HTERT RPE-1 (cell line): ENCODE data around the gene TMC4.

ENCODE experiments used
- in situ Hi-C: fragments of 300-500 bp; cut with MboI; formaldehyde crosslinking; loops from 4 replicates; pipeline ENCODE4 v1.14.3; 2020; ENCODE audit warnings: low sequenced_read_pairs

TMC4 gene

DNA sequence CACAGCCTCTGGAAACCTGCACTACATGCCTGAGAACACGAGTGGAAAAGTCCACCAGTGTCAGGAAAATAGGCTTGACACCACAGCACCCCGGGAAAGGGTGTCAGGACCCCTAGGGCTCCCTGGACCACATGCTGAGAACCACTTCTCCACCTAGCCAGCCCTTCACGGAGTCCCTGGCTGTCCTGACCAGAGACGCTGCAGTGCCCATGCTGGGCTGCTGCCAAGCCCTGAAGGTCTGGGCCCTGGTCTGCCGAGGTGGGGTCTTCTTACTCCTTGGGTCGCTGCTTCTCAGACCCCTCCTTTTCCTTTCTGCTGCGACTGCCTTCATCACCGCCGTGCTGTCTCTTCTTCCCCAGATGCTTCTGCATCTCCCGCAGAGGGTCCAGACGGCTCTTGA, 16.5 kb downstream of the TMC4 start:
- in situ Hi-C loops: no loop called here

DNA sequence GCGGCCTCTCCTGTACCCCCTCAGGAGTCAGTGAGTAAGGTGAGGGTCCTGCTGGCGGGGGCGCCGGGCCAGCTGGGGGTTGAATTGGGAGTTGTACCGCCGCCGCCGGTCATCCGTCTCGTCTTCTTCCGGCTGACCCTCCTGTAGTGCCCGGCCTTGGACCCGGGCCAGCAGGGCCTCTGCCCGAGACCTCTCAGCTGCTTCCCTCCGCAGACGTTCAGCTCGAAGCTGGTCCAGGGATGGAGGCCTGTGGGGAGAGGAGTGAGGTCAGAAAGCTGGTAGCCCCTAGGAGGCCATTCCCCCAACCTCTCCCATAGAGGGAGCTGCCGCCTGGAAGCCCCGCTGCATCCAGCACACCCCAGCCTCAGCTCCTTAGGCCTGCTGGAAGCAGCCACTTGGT, 17.3 kb downstream of the TMC4 start:
- in situ Hi-C loops: no loop called here

DNA sequence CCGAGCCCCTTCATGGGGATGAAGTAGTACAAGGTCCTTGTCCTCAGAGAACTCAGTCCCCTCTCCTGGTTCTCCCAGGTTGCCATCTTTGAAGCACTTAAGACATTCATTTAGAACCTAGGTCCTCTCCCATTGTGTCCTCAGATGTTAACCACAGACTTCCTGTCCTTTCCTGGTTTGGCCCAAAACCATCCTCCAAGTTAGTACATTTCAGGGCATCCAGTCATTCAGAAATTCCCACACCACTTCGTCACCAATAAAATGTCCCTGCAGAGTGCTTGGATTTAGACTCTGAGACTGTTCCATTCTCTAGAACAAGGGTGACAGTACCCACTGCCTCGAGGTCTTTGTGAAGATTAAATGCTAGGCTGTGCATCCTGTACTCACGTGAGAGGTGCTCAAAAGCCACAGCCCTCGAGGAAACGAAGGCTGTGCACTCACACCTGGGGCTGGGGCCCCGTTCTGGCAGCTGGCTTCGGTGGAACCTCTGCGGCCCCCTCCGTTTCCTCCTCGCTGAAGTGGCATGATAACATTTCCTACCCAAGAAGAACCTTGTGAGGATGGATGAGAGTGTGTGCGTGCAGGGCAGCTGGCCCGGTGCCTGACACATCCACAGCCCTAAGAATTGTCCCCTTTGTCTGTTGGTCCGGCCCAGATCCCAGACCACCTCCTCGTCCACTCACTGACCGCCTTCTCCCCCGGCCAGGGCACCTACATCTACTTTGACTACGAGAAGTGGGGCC, 18.2 kb downstream of the TMC4 start:
- in situ Hi-C loops: no loop called here

DNA sequence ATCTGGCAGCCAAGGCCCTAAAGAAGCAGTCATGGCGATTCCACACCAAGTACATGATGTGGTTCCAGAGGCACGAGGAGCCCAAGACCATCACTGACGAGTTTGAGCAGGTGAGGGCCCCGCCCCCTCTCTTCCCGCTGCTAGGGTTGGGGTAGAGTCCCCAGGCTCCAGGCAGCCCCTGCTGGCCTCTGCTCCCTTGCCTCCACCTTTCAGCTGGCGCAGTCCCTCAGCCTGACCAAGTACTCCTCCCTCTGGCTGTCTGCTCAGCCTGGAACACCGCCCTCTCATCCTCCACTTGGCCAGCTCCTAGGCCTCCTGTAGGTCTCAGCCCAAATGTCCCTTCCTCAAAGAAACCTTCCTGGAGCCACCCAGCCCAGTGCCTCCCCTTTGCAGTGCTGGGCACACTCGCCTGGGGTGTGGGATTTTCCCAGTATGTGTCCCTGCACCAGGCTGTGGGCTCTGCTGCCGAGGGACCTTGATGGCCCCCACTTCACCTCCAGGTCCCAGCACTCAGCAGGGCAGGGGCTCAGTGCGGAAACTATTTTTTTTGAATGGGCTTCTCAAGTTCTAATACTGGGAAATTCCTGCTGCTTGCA, 19.1 kb downstream of the TMC4 start:
- in situ Hi-C loops: no loop called here

DNA sequence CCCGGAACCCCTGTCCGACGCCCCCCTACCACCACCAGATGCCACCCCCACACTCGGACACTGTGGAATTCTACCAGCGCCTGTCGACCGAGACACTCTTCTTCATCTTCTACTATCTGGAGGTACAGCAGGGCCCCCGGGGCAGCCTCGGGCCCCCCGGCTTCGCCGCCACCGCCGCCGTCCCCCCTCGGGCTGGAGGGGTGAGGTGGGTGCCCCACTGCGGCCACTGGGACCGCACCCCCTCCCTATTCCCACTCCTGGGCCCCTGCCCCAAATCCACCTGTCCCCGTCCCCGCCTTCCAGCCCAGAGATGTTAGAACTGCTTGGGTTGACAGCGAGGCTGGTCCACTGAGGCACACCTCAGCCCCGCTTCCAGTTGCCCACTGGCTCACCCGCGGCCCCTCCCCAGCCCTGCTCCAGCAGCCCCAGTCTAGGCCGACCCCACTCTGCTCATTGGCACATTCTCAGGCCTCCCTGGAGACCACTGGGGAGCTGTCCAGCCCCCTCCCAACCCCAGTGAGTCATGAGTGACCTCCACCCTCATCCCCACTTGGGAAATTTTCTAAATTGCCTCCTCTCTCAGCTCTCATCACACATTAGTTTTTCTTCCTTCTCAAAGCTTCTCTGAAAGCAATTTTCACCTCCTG, 20.0 kb downstream of the TMC4 start:
- in situ Hi-C loops: no loop called here

DNA sequence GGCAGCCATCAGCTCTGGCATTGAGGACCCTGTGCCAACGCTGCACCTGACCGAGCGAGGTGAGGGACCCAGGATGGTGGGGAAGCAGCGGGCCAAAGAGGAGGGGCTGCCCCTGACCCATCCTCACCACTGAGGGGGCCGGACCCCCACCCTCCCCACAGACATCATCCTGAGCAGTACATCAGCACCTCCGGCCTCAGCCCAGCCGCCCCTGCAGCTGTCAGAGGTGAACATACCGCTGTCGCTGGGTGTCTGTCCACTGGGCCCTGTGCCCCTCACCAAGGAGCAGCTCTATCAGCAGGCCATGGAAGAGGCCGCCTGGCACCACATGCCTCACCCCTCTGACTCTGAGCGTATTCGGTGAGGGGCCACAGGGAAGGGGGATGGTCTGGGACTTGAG, 20.7 kb downstream of the TMC4 start:
- in situ Hi-C loops: no loop called here

DNA sequence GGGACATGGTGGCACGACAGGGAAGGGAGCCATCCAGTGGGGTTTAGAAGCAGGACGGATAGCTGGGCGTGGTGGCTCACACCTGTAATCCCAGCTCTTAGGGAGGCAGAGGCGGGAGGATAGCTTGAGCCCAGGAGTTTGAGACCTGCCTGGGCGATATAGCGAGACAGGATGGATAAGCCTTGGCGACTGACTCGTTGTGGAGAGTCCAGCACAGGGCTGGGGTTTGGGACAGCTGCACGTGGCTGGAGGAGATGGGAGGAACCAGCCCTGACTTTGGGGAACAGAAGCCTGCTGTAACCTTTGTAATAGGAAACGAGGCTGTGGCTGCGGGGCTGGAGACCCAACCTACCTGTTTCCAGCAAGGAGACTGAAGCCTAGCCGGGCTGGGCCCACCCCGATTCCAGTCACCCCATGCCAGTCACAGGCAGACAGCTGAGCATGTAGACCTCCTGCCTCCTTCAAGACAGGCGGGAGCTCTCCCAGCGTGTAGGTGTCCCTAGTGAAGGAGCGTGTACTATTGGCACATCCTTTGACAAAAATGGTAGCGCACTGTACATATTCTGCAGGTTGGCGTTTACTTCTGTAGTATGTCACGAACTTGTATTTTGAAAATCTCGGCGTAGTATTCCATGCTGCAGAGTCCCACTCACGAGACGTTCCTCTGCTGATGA, 21.5 kb downstream of the TMC4 start:
- in situ Hi-C loops: no loop called here

DNA sequence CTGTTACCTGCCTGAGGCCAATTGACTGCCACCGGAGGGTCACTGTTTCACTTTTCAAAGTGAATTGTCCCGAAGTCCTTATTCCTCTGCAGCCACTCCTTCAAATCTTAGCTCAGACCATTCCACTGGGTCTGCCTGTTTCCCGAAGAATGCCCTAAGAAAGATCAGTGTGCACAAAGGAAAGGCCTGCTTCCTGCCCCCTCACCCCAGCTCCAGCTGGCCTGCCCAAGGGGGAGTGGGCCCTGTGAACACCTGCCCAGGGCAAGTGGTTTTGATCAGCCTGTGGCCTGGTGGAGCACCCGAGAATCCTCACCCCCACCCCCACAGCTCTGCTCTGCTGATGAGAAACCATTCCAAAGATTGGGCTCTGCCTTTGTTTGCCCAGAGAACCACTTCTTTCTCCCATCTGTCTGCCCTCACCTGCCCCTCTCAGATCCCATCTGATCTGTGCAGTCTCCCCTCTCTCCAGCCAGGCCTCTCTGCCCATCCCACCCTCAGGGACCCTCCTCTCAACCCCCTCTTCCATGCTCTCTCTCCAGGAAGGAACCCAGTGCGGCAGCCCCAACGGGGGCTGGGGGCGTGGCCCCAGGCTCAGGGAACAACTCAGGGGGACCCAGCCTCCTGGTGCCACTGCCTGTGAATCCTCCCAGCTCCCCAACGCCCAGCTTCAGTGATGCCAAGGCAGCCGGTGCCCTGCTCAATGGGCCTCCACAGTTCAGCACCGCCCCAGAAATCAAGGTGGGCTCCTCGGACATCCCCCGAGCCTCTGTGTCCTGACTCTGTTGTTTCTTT, 23.7 kb downstream of the TMC4 start:
- in situ Hi-C loops: no loop called here

DNA sequence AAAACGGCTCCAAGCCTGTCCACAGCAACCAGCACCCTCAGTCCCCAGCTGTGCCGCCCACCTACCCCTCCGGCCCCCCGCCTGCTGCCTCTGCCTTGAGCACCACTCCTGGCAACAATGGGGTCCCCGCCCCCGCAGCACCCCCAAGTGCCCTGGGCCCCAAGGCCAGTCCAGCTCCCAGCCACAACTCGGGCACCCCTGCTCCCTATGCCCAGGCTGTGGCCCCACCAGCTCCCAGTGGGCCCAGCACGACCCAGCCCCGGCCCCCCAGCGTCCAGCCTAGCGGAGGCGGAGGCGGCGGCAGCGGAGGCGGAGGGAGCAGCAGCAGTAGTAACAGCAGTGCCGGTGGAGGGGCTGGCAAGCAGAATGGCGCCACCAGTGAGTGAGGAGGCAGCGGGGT, 24.8 kb downstream of the TMC4 start:
- in situ Hi-C loops: no loop called here

DNA sequence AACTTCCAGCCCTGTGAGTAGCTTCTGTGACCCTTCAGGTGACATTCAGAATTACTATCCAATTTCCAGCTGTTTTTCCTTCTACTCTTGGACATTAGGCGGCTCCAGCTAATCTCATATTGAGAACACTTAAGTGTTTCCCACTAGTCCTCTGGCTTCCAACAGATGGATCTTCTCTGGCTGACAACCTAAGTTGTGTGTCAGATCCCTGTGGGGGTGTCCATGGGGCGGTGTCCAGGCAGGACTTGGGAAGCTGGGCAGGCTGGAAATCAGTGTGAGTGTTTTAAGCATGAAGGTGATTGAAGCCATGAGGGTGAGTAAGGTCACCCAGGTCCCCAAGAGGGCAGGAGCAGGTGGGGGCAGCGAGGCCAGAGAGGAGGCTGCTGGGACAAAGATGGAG, 25.3 kb downstream of the TMC4 start:
- in situ Hi-C loops: no loop called here

DNA sequence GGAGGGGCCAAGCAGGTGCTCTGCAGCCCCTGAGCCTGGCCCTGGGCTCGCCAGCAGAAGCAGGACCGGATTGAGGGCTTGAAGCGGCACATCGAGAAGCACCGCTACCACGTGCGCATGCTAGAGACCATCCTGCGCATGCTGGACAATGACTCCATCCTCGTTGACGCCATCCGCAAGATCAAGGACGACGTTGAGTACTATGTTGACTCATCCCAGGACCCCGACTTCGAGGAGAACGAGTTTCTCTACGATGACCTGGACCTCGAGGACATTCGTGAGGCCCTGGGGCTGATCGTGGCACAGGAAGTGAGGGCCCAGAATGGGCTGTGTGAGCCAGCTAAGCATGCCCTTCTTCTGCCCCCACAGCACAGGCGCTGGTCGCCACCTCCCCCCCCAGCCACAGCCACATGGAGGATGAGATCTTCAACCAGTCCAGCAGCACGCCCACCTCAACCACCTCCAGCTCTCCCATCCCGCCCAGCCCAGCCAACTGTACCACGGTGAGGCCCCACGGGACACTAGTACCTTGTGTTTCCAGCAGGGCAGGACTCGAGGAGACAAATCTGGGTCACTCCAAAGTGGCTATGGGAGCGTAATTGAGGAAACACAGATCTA, 27.3 kb downstream of the TMC4 start:
- in situ Hi-C loops: no loop called here

DNA sequence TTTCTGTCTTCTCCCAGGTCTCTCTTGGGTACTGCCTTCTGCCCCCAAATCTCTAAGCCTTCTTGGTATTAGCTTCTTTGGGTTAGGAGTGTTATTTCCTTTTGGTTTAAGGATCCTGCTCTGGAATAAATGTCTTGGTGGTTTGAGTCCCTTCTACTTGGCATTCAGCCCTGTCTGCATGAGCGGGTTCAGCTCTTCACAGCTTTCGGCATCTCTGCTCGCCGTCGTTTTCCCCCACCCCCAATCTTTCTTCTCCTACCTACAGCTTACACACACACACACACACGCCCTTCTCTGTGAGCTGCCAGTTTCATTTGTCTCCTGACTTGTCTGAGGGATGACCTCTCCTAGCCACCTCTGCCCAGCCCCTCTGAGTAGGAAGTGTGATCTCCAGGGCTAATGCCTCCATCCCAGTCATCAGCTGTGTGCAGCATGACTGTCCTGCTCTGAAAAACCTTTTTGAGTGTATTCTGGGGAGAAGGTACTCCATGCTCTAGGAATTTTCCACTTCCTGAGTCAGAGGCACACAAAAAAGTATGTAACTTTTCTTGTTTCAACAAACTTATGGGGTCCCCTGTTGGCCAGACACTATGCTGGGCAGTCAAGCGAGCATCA, 30.7 kb downstream of the TMC4 start:
- in situ Hi-C loops: no loop called here

DNA sequence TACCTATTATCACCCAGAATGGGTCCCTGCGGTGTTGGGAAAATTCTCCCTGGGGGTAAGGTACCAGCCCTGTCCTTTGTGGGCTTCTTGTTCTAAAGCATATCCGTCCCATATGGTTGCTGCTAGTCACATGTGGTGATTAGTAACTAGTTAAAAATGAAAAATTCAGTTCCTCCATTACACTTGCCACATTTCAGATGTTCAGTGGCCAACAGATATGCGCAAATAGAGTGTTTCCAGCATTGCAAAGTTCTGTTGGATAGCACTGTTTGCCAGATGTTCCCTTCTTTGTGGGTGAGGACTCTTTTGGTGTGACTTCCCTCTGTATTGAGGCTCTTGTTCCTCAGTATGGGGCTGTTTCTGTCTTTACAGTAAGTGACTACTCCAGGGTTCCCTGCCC, 31.6 kb downstream of the TMC4 start:
- in situ Hi-C loops: no loop called here

DNA sequence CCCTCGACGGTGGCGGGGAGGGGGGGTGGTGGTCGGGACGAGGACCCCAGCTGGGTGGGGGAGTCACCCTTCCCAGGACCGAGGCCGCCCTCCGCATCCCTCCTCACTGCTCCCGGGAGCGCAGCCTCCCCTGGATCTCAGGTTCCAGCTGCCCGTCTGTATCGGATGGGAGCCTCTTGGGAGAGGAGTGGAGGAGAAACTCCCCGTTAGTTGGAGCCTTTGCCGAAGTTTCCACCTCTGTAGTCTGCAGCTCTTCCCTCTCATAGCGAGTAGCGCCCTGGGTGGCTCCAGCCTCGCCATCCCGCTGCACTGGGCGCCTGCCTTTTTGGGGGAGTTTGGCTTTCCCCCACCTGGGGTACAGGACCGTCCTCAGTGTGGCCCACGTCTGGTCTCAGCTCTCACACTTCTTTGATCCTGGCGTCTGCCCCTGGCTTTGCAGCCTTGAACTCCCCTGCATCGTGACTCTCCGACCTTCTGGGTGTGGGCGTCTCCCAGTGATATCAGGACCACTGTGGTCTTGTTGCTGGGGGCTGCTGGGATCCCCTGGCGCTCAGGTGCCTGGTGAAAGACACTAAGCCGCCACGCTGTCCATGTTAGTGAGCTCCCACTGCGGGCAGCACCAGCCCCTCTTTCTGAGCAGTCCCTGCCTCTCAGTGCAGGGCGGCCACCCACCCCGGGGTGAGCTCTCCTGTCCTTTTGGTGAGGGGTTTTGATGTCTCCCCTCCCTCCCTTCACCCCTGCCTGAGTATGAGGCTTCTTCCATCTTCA, 34.3 kb downstream of the TMC4 start:
- in situ Hi-C loops: no loop called here

DNA sequence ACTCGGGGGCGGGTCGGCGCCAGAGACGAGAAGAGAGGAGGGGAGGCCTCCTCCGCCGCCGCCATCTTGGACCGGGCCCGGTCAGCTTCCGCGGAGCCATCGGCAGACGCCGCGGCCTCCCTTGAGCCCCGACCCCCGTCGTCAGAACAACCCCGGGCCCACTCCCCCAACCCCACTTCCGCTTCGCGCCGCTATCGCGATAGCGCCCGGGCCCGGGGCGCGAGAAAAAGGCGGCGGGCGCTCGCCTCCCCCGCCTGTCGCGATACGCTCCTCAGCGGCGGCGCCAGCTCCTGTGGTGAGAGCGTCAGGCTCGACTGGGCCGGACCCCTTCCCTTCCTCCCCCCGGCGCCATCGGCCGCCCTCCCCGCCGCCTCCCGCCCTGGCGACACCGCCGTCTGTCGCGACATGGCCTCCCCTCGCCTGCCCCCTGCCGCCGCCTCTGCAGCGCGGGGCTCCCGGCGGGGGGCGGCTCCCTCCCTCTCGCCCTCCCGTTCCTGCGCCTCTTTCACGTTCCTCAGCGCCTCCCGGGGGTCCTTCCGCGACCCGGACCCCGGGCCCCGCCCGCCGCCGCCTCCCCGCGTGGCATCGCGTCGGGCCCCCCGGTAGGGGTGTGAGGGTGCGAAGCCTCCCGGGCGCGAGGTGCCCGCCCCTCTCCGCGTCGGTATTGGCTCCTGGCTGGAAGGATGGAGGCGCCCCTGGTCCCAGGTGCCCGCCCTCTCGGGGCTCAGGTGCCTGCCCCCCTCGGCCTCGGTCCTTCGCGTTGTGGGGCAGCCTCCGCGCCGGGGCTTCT, 35.1 kb downstream of the TMC4 start, which contains the start of gene CNOT3:
Gene CNOT3 (plus strand): TSS at position 64 of the 790 bp plus-strand sequence. CDS start 5,217 bp downstream, outside the sequence.
- in situ Hi-C loops: no loop called here

DNA sequence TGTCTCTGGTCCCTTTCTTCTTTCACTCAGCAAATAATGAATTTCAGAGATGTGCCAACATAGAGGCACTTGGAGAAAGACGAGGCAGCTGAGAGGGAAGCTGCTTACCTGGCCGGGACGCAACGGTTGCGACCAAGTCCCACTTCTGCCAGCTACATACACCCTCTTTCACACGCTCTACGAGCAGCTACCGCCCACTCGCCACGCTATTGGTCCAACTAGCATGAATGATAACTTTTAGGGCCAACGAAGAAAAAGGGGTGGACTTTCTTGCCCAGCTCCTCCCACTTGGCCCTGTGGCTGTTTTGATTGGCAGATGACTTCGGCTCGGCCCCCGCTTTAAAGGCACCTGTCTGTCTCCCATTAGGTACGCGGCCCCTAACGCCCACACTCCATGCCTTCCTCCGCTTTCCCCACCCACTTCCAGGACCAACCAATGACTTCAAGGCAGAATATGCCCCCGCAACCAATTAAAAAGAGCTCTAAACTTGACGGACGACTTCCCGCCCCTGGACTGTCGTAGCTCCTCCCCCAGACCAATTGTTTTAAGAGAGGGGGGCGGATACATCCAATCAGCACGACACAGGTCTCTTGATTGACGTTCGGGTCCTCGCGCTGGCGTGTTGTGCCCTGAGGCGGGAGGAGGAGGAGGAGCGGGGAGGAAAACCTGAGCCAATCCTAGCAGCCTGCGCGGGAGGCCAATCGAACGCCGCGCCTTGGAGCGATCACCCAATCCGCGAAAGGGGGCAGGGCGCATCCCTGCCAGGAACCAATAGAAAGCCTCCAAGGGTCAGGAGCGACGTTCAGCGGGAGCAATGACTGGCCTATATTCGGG, 35.9 kb downstream of the TMC4 start:
- in situ Hi-C loops: no loop called here

DNA sequence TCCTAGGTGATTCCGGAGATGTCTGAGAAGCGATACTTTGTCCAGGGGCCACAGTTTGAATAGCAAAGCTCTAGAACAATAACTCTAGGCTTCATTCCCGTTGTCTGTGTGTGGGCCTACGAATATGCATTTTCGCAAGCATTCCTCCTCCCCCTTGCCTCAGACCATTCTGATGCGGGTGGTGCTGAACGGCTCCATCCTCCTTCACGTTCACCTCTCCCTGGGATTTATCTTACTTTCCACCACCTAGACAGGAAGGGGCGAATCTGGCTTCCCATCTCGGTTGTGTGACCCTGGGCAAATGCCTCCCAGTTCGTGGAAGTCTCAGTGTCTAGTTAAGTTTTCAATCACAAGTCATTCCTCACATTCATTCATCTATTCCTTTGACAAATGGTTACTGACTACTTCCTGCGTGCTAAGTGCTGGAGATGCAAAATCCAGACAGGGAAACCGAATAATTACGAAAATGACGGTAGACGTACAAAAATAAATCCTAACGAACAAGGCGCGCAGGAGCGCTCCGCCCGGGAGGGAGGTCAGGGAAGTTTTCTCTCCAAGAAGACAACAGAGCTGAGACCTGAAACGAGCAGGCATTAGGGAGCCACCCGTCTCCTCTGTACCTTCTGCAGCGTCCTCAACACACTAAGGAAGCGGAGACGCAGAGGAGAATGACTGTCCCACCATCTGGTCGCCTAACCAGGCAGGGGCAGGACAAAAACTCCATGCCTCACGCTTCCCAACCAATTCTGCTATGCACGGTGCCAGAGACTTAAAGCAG, 36.7 kb downstream of the TMC4 start:
- in situ Hi-C loops: no loop called here
